ENCODE results near the gene SLC35F3.

SLC35F3 gene

GRCh38 chr1:233936842-233937241 lies 32.4 kb downstream of the SLC35F3 start:
- Histone ChIP-seq H3K9me3 (ENCODE audit: control insufficient read depth in 5 of 5, low read length in 5 of 5) (no peaks in the 10 kb centered on the region), H3K27me3 (ENCODE audit: control insufficient read depth in 5 of 5, insufficient read depth in 4 of 5, low read length in 5 of 5) (peaks cover 0 to 4% (median 0%) of the 10 kb centered on the region in 5 donors), H3K9ac (ENCODE audit: low read length in 5 of 5) (no peak overlapping the region), H3K4me1 (ENCODE audit: control insufficient read depth in 5 of 5, insufficient read depth in 5 of 5, low read length in 5 of 5) (no peaks in the 10 kb centered on the region), H3K36me3 (ENCODE audit: control insufficient read depth in 5 of 5, insufficient read depth in 5 of 5, low read length in 5 of 5) (no peaks in the 10 kb centered on the region), H3K27ac (ENCODE audit: low read depth, low read length) (no peak overlapping the region), H3K4me3 (ENCODE audit: low read depth in 1 of 5, low read length in 5 of 5) (no peak overlapping the region)

- Histone ChIP-seq H3K4me1 (ENCODE audit: control insufficient read depth in 5 of 5, insufficient read depth in 5 of 5, low read length in 5 of 5) (no peaks in the 10 kb centered on the region), H3K27ac (ENCODE audit: low read depth, low read length) (no peak overlapping the region)
Observed at GRCh38 chr1:233938476-233938875, 34.0 kb downstream of the SLC35F3 start.

GRCh38 chr1:233939451-233939850 lies 35.0 kb downstream of the SLC35F3 start:
- Histone ChIP-seq H3K4me1 (ENCODE audit: control insufficient read depth in 5 of 5, insufficient read depth in 5 of 5, low read length in 5 of 5) (no peaks in the 10 kb centered on the region), H3K36me3 (ENCODE audit: control insufficient read depth in 5 of 5, insufficient read depth in 5 of 5, low read length in 5 of 5) (no peaks in the 10 kb centered on the region), H3K27ac (ENCODE audit: low read depth, low read length) (no peak overlapping the region), H3K27me3 (ENCODE audit: control insufficient read depth in 5 of 5, insufficient read depth in 4 of 5, low read length in 5 of 5) (peaks cover 0 to 4% (median 0%) of the 10 kb centered on the region in 5 donors), H3K4me3 (ENCODE audit: low read depth in 1 of 5, low read length in 5 of 5) (no peak overlapping the region), H3K9me3 (ENCODE audit: control insufficient read depth in 5 of 5, low read length in 5 of 5) (no peaks in the 10 kb centered on the region), H3K9ac (ENCODE audit: low read length in 5 of 5) (no peak overlapping the region)

More at GRCh38 chr1:233938476-233938875, 34.0 kb downstream of the SLC35F3 start:
- H3K9ac ChIP-seq (ENCODE audit: low read length in 5 of 5): no peak overlapping the region
- H3K9me3 ChIP-seq (ENCODE audit: control insufficient read depth in 5 of 5, low read length in 5 of 5): no peaks in the 10 kb centered on the region
- no peaks in the 10 kb centered on the region for H3K36me3 ChIP-seq (ENCODE audit: control insufficient read depth in 5 of 5, insufficient read depth in 5 of 5, low read length in 5 of 5)
- peaks cover 0 to 4% (median 0%) of the 10 kb centered on the region in 5 donors for H3K27me3 ChIP-seq (ENCODE audit: control insufficient read depth in 5 of 5, insufficient read depth in 4 of 5, low read length in 5 of 5)
- no peak overlapping the region for H3K4me3 ChIP-seq (ENCODE audit: low read depth in 1 of 5, low read length in 5 of 5)

GRCh38 chr1:233940908-233941307 lies 36.4 kb downstream of the SLC35F3 start:
- Histone ChIP-seq H3K4me3 (ENCODE audit: low read depth in 1 of 5, low read length in 5 of 5) (no peak overlapping the region), H3K27me3 (ENCODE audit: control insufficient read depth in 5 of 5, insufficient read depth in 4 of 5, low read length in 5 of 5) (peaks cover 0 to 4% (median 0%) of the 10 kb centered on the region in 5 donors), H3K36me3 (ENCODE audit: control insufficient read depth in 5 of 5, insufficient read depth in 5 of 5, low read length in 5 of 5) (no peaks in the 10 kb centered on the region), H3K4me1 (ENCODE audit: control insufficient read depth in 5 of 5, insufficient read depth in 5 of 5, low read length in 5 of 5) (no peaks in the 10 kb centered on the region), H3K27ac (ENCODE audit: low read depth, low read length) (no peak overlapping the region), H3K9me3 (ENCODE audit: control insufficient read depth in 5 of 5, low read length in 5 of 5) (no peaks in the 10 kb centered on the region), H3K9ac (ENCODE audit: low read length in 5 of 5) (no peak overlapping the region)

GRCh38 chr1:233944601-233945000 lies 40.1 kb downstream of the SLC35F3 start:
- no peak overlapping the region for H3K9ac ChIP-seq (ENCODE audit: low read length in 5 of 5)
- H3K36me3 ChIP-seq (ENCODE audit: control insufficient read depth in 5 of 5, insufficient read depth in 5 of 5, low read length in 5 of 5): no peaks in the 10 kb centered on the region
- H3K27me3 ChIP-seq (ENCODE audit: control insufficient read depth in 5 of 5, insufficient read depth in 4 of 5, low read length in 5 of 5): no peaks in the 10 kb centered on the region
- H3K4me1 ChIP-seq (ENCODE audit: control insufficient read depth in 5 of 5, insufficient read depth in 5 of 5, low read length in 5 of 5): no peaks in the 10 kb centered on the region
- H3K4me3 ChIP-seq (ENCODE audit: low read depth in 1 of 5, low read length in 5 of 5): no peak overlapping the region
- peaks cover 0 to 8% (median 0%) of the 10 kb centered on the region in 5 donors for H3K9me3 ChIP-seq (ENCODE audit: control insufficient read depth in 5 of 5, low read length in 5 of 5)
- H3K27ac ChIP-seq (ENCODE audit: low read depth, low read length): no peak overlapping the region

- Histone ChIP-seq H3K27me3 (ENCODE audit: control insufficient read depth in 5 of 5, insufficient read depth in 4 of 5, low read length in 5 of 5) (no peaks in the 10 kb centered on the region), H3K4me1 (ENCODE audit: control insufficient read depth in 5 of 5, insufficient read depth in 5 of 5, low read length in 5 of 5) (no peaks in the 10 kb centered on the region), H3K27ac (ENCODE audit: low read depth, low read length) (no peak overlapping the region), H3K9ac (ENCODE audit: low read length in 5 of 5) (no peak overlapping the region), H3K36me3 (ENCODE audit: control insufficient read depth in 5 of 5, insufficient read depth in 5 of 5, low read length in 5 of 5) (no peaks in the 10 kb centered on the region), H3K9me3 (ENCODE audit: control insufficient read depth in 5 of 5, low read length in 5 of 5) (peaks cover 0 to 12% (median 0%) of the 10 kb centered on the region in 5 donors), H3K4me3 (ENCODE audit: low read depth in 1 of 5, low read length in 5 of 5) (no peak overlapping the region)
Observed at GRCh38 chr1:233945573-233945972, 41.1 kb downstream of the SLC35F3 start.

- Histone ChIP-seq H3K36me3 (ENCODE audit: control insufficient read depth in 5 of 5, insufficient read depth in 5 of 5, low read length in 5 of 5) (no peaks in the 10 kb centered on the region), H3K4me3 (ENCODE audit: low read depth in 1 of 5, low read length in 5 of 5) (no peak overlapping the region), H3K9ac (ENCODE audit: low read length in 5 of 5) (no peak overlapping the region), H3K9me3 (ENCODE audit: control insufficient read depth in 5 of 5, low read length in 5 of 5) (peaks cover 0 to 14% (median 3%) of the 10 kb centered on the region in 5 donors), H3K27me3 (ENCODE audit: control insufficient read depth in 5 of 5, insufficient read depth in 4 of 5, low read length in 5 of 5) (no peaks in the 10 kb centered on the region), H3K27ac (ENCODE audit: low read depth, low read length) (no peak overlapping the region), H3K4me1 (ENCODE audit: control insufficient read depth in 5 of 5, insufficient read depth in 5 of 5, low read length in 5 of 5) (no peaks in the 10 kb centered on the region)
Observed at GRCh38 chr1:233945979-233946378, 41.5 kb downstream of the SLC35F3 start.

GRCh38 chr1:233946724-233947123 lies 42.2 kb downstream of the SLC35F3 start:
- H3K9ac ChIP-seq (ENCODE audit: low read length in 5 of 5): no peak overlapping the region
- H3K4me3 ChIP-seq (ENCODE audit: low read depth in 1 of 5, low read length in 5 of 5): no peak overlapping the region
- peaks cover 0 to 19% (median 11%) of the 10 kb centered on the region in 5 donors for H3K9me3 ChIP-seq (ENCODE audit: control insufficient read depth in 5 of 5, low read length in 5 of 5)
- H3K4me1 ChIP-seq (ENCODE audit: control insufficient read depth in 5 of 5, insufficient read depth in 5 of 5, low read length in 5 of 5): no peaks in the 10 kb centered on the region
- H3K36me3 ChIP-seq (ENCODE audit: control insufficient read depth in 5 of 5, insufficient read depth in 5 of 5, low read length in 5 of 5): no peaks in the 10 kb centered on the region
- H3K27me3 ChIP-seq (ENCODE audit: control insufficient read depth in 5 of 5, insufficient read depth in 4 of 5, low read length in 5 of 5): no peaks in the 10 kb centered on the region
- no peak overlapping the region for H3K27ac ChIP-seq (ENCODE audit: low read depth, low read length)

GRCh38 chr1:233951804-233952203 lies 47.3 kb downstream of the SLC35F3 start:
- H3K27me3 ChIP-seq (ENCODE audit: control insufficient read depth in 5 of 5, insufficient read depth in 4 of 5, low read length in 5 of 5): peaks cover 0 to 3% (median 0%) of the 10 kb centered on the region in 5 donors

GRCh38 chr1:233957691-233958090 lies 53.2 kb downstream of the SLC35F3 start:
- H3K36me3 ChIP-seq (ENCODE audit: control insufficient read depth in 5 of 5, insufficient read depth in 5 of 5, low read length in 5 of 5): no peaks in the 10 kb centered on the region
- peaks cover 0 to 23% (median 22%) of the 10 kb centered on the region in 5 donors for H3K9me3 ChIP-seq (ENCODE audit: control insufficient read depth in 5 of 5, low read length in 5 of 5)
- no peak overlapping the region for H3K4me3 ChIP-seq (ENCODE audit: low read depth in 1 of 5, low read length in 5 of 5)
- no peaks in the 10 kb centered on the region for H3K4me1 ChIP-seq (ENCODE audit: control insufficient read depth in 5 of 5, insufficient read depth in 5 of 5, low read length in 5 of 5)
- peaks cover 0 to 3% (median 0%) of the 10 kb centered on the region in 5 donors for H3K27me3 ChIP-seq (ENCODE audit: control insufficient read depth in 5 of 5, insufficient read depth in 4 of 5, low read length in 5 of 5)
- H3K9ac ChIP-seq (ENCODE audit: low read length in 5 of 5): no peak overlapping the region
- no peak overlapping the region for H3K27ac ChIP-seq (ENCODE audit: low read depth, low read length)

More at GRCh38 chr1:233951804-233952203, 47.3 kb downstream of the SLC35F3 start:
- Histone ChIP-seq H3K9me3 (ENCODE audit: control insufficient read depth in 5 of 5, low read length in 5 of 5) (peaks cover 0 to 31% (median 30%) of the 10 kb centered on the region in 5 donors), H3K4me1 (ENCODE audit: control insufficient read depth in 5 of 5, insufficient read depth in 5 of 5, low read length in 5 of 5) (no peaks in the 10 kb centered on the region), H3K9ac (ENCODE audit: low read length in 5 of 5) (no peak overlapping the region), H3K4me3 (ENCODE audit: low read depth in 1 of 5, low read length in 5 of 5) (no peak overlapping the region), H3K27ac (ENCODE audit: low read depth, low read length) (no peak overlapping the region), H3K36me3 (ENCODE audit: control insufficient read depth in 5 of 5, insufficient read depth in 5 of 5, low read length in 5 of 5) (no peaks in the 10 kb centered on the region)

Data from subcutaneous abdominal adipose tissue (tissue), 5 donors.